Adrenal gland (tissue), 5 donors: Measurements from ENCODE around the gene EDAR.

Experiments used
- CTCF ChIP-seq, 6 experiments: fragments of 450-650 bp in 4 of 6; fragments of 200-600 bp in 2 of 6; sonication (generic) in 1 of 6; IDR thresholded peaks; 1 replicate in 5 of 6; 2 replicates in 1 of 6; pipeline versions ENCODE4 v1.5.1 to v1.8.0; 2016 to 2021; ENCODE audit warnings: antibody characterized with exemption in 6 of 6, mild to moderate bottlenecking in 2 of 6, moderate library complexity in 1 of 6
- POLR2A ChIP-seq, 2 donors: fragments of 450-650 bp; IDR thresholded peaks; one replicate each; pipeline ENCODE4 v1.6.1; 2017; ENCODE audit warnings: antibody characterized with exemption in 2 of 2, mild to moderate bottlenecking in 2 of 2, moderate library complexity in 1 of 2
- donor health status: DM: no; HTN: no; CAD: no.

DNA sequence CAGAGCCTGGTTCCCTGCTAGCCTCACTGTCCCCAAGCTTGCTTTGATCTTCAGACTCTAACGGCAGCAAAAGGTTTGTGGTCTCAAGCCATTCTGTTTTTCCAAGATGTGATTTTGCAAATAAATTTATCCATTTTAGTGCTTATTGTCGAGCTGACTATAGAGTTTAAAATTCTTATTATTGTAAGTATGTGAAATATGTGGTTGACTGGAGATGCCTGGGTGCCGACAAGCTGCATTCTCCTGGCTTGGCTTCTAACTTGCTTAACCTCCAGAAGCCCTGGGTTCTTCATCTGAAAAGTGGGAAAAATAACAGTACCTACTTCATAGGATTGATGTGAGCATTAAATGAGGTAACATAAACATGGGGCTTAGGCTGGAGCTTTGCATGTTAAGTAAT, 9.9 kb upstream of the EDAR start:
- TF ChIP-seq CTCF (IDR thresholded peaks at IDR 0.05) (no peak), POLR2A (IDR thresholded peaks at IDR 0.05) (no peak)
